IPS-11a (cell line): Measurements from ENCODE around the gene FCER1G.
"Not testable (repeated sequence)": the region's sequence is repeated elsewhere in the genome, so short reads cannot be mapped to it uniquely, and the experiment has no call there.

Experiments
- H3K4me3 ChIP-seq: one replicate; pipeline ENCODE4 v1.5.1; 2013; ENCODE audit warnings: low read depth, low read length, control low read depth

FCER1G gene

GRCh38 chr1:161201836-161202712 is 13.0 kb upstream of the FCER1G start, which contains the start of gene NDUFS2:
NDUFS2 (plus strand) TSS chr1:161202367; CDS start chr1:161202386, 19 bp downstream.
- H3K4me3 ChIP-seq = peak within 1 kb of the TSS; percentile 72

DNA sequence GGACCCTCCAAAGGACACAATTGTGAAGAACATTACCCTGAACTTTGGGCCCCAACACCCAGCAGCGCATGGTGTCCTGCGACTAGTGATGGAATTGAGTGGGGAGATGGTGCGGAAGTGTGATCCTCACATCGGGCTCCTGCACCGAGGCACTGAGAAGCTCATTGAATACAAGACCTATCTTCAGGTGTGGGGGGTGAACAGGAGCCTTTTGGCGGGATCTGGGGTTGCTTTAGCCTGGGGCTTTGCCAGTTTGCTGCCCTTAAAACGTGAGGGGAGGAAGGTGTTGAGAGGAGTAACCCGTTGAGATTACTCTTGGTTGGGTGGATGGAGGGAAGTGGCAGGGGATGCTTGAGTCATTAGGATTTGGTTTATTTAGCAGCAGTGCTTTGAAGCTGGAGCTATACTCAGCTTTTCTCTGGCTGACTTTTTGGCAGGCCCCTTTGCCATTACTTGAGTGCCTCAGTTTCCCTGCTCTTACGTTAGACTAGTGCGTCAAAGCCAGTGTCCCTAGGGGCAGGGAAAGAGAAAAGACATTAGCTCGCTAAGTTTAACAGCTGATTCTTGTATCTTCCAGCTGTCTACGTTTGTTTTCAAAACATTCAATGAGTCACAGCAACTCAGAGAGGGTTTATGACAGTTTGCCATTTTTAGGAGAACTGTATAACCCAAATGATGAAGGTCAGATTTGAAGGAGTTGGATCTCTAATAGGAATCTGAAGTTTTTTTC is 8.5 kb upstream of the FCER1G start:
- H3K4me3 ChIP-seq = no peak overlapping the region

DNA sequence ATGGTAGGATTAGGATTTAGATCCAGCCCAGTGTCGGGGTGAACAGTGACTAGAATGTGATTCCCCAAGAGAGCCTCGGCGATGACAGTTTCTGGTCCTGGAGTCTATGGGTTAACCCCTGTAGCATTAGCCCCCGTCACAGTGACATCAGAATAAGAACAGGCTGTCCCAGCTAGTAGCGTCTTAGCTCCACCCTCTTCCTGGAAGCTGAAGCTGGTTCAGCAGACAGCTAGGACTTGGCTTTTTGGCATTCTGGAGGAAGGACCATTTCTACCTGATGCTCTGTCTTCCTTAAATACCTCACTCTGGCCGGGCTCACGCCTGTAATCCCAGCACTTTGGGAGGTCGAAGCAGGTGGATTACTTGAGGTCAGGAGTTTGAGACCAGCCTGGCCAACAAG is 7.9 kb upstream of the FCER1G start:
- no peak overlapping the region for H3K4me3 ChIP-seq

- no peak overlapping the region for H3K4me3 ChIP-seq
These were observed 5.2 kb upstream of the FCER1G start for GRCh38 chr1:161209790-161210409.

GRCh38 chr1:161214369-161214768 is 726 bp upstream of the FCER1G start:
- no peak overlapping the region for H3K4me3 ChIP-seq

- no peak overlapping the region for H3K4me3 ChIP-seq
These were observed 2.0 kb downstream of the FCER1G start for GRCh38 chr1:161216945-161217712.

DNA sequence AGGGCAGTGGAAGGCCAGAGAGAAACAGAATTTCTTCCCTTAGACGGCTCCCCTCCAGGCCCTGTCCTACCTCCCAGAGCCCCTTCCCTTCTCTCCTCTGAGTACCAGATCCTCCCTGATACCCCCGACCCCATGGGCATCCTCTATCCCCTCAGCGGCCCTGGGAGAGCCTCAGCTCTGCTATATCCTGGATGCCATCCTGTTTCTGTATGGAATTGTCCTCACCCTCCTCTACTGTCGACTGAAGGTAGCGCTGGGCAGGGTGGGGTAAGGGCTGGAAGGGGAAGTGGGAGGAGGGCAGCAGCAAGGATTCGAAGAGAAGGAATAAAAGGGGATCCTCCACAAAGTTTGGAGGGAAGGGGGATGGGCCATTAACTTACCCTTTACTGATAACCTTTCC is 2.7 kb downstream of the FCER1G start:
- no peak overlapping the region for H3K4me3 ChIP-seq

DNA sequence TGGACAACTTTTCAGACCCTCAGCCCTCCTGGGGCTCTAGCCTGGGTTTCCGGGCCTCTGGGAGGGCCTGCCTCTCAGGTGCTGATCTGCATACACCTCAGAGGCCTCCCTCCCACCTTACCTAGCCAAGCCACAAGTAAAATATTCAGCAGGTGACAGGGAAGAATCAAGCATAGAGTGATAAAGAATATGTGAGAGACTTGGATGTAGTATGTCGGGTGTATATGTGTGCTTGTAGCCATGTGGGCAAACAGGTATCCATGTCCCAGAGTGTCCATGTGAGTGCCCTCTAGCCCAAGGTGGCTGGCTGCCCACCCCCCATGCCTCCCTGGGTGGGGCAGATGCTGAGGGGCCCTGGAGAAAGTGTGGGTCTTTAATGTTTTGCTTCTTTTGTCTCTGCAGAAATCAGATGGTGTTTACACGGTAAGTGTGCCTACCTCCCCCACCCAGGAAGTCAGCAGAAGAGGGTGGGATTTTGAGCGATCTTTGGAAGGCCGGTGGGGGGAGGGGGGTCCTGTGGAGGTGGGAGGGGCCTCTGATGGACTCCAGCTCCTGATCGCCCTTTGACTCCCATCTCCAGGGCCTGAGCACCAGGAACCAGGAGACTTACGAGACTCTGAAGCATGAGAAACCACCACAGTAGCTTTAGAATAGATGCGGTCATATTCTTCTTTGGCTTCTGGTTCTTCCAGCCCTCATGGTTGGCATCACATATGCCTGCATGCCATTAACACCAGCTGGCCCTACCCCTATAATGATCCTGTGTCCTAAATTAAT is 3.4 kb downstream of the FCER1G start:
- H3K4me3 ChIP-seq = no peak overlapping the region

- H3K4me3 ChIP-seq = no peak overlapping the region
These were observed 4.2 kb downstream of the FCER1G start for GRCh38 chr1:161219078-161219892.

GRCh38 chr1:161220002-161220401 is 4.9 kb downstream of the FCER1G start:
- H3K4me3 ChIP-seq = no peak overlapping the region

- H3K4me3 ChIP-seq = no peak overlapping the region
These were observed 7.3 kb downstream of the FCER1G start for GRCh38 chr1:161222175-161223019.

GRCh38 chr1:161223805-161224694 is 9.0 kb downstream of the FCER1G start:
- no peak overlapping the region for H3K4me3 ChIP-seq

DNA sequence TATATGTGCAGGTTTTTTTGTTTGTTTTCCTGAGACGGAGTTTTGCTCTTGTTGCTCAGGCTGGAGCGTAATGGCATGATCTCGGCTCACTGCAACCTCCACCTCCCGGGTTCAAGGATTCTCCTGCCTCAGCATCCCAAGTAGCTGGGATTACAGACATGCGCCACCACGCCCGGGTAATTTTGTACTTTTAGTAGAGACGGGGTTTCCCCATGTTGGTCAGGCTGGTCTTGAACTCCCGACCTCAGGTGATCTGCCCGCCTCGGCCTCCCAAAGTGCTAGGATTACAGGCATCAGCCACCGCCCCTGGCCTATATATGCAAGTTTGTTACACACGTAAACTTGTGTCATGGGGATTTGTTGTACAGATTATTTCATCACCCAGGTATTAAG is 9.6 kb downstream of the FCER1G start:
- H3K4me3 ChIP-seq = not testable (repeated sequence)

DNA sequence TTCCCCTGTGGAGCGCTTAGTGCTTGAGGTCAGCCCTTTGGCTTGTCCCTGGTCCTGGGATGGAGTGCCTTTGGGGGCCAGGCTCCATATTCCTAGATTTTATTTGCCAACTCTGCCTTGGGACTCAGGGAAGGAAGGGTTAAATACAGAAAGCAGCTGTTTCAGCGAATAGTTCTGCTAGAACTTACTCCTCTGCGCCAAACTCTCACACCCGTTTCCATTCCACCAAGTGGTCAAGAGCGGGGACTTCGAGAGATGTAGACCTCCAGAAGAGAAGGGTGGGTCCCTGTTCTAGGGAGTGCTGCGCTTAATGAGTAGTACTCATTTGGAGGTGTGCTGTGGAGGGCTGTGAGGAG is 10.1 kb downstream of the FCER1G start:
- H3K4me3 ChIP-seq = no peak overlapping the region

DNA sequence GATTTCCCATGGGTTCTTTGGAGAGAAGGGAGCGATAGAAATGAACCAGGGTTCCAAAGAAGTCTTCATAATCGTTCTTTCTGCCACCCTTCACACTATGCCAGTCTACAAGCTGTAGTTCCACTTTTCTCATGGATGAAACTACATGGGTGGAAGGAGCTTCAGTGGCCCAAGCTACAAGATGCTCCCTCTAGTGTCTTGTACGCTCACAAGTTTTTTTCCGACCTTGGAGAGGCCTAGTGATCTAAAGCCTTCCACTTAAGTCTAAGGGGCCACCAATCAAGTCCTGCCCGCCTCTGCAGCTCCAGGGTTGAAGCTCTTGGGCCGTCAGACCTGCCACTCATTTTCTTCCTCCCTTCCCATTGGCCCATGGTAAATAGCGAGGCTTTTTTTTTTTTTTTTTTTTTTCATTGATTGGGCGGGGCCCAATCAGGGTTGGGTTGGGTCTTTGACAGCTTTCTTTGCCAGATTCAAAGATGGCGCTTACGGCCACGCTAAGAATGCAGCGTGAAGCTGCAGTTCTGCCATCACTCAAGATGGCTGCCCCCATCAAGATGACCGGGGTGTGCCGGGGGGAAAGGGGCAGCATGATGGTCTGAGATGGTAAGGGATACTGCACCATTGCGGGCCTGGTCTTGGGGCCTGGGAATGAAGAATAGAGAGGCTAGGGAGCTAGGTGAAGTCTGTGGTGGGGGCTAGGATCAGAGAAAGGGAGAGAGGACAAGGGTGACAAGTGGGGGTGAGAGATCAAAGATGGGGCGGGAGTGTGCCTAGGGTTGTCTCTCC is 10.6 kb downstream of the FCER1G start, which contains the start of gene TOMM40L:
TOMM40L (plus strand) TSS at position 527 of the 786 bp plus-strand sequence. CDS start 430 bp downstream, outside the sequence.
- peak within 1 kb of the TSS; percentile 87 for H3K4me3 ChIP-seq

DNA sequence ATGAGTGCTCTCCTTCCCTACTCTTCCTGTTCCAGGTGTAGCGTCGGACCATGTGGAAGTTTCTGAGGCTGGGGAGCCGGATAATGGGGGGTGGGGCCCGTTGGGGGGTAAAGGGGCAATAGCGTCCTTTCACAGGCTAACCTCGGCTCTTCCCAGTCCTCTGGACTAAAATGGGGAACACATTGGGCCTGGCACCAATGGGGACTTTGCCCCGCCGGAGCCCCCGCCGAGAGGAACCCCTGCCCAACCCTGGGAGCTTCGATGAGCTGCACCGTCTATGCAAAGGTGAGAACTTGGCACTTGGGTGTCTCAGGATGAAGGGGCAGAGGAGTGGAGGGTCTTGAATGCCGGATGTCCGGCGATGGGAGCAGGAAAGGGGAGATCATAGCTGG is 11.2 kb downstream of the FCER1G start:
- peak overlapping the region; percentile 87 for H3K4me3 ChIP-seq

DNA sequence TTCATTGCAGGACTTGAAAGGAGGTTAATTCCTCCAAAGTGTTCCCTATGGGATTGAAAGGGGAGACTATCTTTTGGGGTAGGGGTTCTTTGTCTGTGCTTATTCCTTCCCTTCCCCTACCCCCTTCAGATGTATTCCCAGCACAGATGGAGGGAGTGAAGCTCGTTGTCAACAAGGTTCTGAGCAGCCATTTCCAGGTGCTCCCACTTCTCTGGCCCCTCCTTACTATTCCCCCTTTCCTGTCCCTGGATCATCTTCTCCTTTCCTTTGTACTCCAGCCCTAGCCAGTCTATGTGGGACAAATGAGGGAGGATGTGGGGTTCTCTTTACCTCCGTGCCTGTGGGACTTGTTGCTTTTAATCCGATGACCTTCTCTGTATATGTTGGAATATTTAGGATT is 11.7 kb downstream of the FCER1G start:
- H3K4me3 ChIP-seq = peak overlapping the region; percentile 87
